Uterus (tissue), 2 donors: ENCODE data around the gene ZNF235.

Experiments
- POLR2A ChIP-seq, 2 donors: fragments of 450-650 bp; IDR thresholded peaks; one replicate each; pipeline ENCODE4 v1.6.1; 2016; ENCODE audit warnings: antibody characterized with exemption in 2 of 2, mild to moderate bottlenecking in 1 of 2, moderate library complexity in 1 of 2
- TF ChIP-seq, protein P1 (sequence below), 4 experiments: fragments of 200-600 bp in 2 of 4; fragments of 450-650 bp in 2 of 4; sonication (generic) in 2 of 4; IDR thresholded peaks; one replicate each; pipeline ENCODE4 v1.5.1; 2016 to 2019; ENCODE audit warnings: antibody characterized with exemption in 4 of 4, mild to moderate bottlenecking in 2 of 4, moderate library complexity in 1 of 4

DNA sequence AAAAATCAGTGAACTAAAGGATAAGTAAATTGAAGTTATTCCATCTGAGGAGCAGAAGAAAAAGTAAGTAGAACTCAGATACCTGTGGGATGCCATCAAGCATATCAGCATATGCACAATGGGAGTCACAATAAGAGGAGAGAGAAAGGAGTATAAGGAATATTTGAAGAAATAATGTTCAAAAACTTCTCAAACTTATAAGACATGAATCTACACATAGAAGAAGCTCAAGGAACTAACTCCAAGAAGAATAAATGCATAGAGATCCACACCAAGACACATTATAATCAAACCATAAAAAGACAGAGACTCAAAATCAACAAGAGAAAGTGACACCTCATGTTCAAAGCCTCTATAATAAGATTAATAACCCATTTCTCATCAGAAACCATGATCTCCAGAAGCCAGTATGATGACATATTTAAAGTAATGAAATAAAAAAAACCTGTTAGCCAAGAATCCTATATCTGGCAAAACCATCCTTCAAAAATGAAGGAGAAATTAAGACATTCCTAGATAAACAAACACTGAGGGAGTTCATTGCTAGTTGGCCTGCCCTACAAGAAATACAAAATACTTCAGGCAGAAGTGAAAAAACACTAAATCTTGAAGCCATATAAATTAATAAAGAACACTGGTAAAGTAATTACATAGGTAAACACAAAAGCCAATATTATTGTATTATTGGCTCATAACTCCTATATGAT is 49.0 kb downstream of the ZNF235 start:
- TF ChIP-seq POLR2A (IDR thresholded peaks at IDR 0.05), result no peak
- TF ChIP-seq, protein P1, sequence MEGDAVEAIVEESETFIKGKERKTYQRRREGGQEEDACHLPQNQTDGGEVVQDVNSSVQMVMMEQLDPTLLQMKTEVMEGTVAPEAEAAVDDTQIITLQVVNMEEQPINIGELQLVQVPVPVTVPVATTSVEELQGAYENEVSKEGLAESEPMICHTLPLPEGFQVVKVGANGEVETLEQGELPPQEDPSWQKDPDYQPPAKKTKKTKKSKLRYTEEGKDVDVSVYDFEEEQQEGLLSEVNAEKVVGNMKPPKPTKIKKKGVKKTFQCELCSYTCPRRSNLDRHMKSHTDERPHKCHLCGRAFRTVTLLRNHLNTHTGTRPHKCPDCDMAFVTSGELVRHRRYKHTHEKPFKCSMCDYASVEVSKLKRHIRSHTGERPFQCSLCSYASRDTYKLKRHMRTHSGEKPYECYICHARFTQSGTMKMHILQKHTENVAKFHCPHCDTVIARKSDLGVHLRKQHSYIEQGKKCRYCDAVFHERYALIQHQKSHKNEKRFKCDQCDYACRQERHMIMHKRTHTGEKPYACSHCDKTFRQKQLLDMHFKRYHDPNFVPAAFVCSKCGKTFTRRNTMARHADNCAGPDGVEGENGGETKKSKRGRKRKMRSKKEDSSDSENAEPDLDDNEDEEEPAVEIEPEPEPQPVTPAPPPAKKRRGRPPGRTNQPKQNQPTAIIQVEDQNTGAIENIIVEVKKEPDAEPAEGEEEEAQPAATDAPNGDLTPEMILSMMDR (IDR thresholded peaks at IDR 0.05), result no peak
